GM21619 (cell line): ENCODE measurements around the gene SH3RF3.
"Not testable (repeated sequence)": the region's sequence is repeated elsewhere in the genome, so short reads cannot be mapped to it uniquely, and the experiment has no call there.

Source experiments
- ATAC-seq: cut with Tn5 transposase; IDR thresholded peaks from one replicate; pipeline ENCODE4 v1.9.1; 2021; ENCODE audit not compliant: unreplicated experiment

Gene SH3RF3

DNA sequence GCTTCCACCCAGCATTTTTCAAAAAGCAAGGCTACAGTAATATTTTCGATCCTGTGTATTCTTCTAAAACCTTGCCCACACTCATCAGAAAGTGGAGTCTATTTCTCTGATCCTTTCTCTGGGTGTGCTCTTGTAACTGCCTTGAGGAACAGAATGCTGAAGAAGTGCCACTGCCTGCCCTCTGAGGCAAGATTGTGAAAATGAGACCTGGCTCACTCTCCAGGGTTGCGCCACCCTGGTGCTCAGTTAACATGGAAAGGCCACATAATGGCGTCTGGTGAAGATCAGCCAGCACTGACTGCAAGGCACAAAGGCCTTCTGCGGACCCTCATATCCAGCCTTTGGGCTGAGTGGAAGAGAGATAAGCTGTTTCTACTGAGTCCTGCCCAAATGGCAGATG lies 11.2 kb upstream of the SH3RF3 start:
- ATAC-seq, result no peak

DNA sequence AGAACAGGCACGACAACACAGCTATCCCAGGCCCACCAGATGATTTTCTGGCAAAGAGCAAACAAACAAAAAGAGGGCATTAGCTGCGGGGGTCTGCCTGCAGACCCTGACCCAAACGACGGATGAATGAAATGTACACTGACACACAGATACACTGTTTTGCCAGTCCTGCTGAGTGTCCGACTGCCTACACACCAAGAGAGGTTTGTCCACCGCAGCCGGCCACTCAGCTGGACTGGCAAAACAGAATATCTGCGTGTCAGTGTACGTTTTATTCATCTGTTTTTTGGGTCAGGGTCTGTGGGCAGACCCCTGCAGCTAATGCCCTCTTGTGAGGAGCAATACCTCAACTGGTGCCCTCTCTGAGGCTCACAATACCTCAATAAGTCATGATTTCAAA lies 10.7 kb upstream of the SH3RF3 start:
- ATAC-seq, result no peak

DNA sequence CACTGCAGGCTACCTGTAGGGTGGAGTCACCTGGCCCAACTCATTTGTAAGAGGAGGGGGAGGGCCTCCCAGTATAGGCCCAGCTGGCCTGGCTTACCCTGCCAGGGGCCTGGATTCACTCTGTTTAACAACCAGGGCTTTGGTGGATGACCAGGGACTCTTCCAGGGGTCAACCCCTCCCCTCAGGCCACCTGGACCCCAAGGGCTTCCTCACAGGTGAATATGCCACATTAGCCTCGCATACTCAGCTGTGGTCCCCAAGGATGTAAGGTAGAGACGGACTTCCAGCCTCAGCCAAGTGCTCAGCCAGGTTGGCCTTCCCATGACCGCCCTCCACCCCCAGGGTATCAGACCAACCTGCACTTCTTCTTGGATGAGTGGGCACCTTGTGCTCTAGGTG lies 8.8 kb upstream of the SH3RF3 start:
- no peak for ATAC-seq

DNA sequence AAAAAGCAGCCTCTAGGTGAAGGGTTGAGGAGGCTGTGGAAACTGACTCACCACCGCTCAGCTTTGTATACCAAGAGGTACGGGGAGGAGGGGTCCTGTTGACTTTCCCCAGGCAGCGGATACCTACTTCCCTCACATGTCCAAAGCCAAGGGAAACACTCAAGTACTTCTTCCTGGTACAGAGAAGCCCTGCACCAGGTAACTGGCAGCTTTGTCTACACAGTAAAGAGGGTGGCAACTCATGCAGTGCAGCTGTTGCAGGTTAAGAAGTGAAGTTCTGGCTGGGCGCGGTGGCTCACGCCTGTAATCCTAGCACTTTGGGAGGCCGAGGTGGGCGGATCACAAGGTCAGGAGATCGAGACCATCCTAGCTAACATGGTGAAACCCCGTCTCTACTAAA lies 8.3 kb upstream of the SH3RF3 start:
- not testable (repeated sequence) for ATAC-seq

DNA sequence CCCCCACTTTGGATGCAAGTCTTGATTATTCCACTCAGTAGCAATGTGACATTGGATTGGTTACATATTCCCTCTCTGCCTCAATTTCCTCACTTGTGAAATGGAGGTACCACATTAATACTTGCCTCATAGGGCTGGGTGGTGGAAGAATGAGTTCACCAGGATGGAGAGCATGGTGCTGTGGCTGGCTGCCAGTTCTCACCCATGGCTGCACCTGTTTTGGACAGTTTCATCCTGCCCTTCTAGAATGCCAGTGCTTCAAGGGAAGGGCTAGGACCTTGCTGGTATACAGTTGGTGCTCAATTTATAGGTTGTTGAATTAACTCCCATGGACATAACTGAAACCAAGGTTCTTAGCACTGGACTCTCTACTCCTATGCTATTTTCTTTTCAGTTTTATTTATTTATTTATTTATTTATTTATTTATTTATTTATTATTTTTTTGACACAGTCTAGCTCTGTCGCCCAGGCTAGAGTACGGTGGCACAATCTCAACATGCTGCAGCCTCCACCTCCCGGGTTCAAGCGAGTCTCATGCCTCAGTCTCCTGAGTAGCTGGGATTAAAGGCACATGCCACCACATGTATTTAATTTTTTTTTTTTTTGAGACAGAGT lies 5.3 kb upstream of the SH3RF3 start:
- ATAC-seq, result no peak

DNA sequence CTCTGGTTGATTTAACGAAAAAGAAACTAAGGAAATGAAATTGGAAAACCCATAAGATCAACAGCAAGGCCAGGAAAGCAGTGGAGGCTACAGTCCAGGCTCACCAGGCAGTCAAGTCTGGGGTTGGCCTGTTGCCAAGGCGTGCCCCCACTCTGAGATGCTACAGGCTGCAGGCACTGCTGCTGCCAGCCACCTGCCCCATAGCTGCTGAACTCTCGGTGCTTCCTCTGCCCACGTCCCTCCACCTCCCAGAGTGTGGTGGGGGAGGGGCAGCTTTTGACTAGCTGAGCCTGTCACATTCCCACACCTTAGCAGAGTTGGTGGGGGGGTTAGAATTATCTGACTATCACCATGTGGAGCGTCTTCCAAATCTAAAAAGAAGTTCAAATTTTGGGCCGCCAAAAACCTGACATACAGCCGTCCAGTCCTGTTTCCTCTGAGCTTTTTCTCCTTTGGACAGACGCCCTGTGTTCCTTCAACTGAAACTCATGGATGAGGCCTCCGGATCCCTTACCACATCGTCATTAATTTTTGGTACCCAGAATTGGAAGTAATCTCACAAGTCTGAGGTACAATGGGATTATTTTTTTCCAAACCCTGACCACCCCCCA lies 3.9 kb upstream of the SH3RF3 start:
- no peak for ATAC-seq

DNA sequence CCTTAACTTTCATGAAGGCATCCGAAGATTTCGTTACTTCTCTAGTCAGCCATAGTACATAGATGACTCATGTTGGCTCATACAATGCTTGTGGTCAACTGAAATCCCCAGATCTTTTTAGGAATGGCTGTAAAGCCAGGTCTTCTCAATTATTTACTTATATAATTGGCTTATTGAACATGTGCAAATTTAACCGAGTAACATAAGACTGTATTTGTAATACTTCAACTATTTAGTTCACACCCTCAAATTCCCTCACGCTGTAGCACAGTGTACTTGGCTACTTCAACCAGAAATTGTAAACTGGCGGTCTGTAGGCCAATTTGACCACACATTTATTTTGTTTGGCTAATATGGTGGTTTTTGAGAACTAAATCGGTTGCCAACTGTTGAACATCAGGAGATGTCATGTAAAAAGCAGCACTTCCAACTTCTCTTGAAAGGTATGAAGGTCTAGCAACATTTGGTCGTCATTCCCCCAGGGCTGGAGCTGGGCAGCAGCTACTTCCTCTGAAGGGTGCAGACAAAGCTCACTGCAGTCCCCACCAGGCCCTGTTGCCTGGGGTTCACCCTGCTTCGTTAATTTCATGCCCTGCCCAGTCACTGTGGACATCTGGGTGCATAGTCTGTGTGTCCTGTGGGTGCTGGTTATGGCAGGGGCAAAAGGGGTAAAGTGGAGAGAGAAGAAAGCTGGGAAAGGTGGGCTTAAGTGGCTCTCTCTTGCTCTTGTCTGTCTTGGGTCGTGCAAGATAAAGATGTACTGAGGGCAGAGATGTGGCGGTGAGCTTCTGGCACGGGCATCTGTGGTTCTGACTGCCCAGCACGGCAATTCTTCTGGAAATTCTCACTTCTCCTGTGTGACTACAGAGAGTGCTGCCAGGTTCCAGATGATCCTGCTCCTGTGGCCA lies 3.2 kb upstream of the SH3RF3 start:
- ATAC-seq, result no peak

DNA sequence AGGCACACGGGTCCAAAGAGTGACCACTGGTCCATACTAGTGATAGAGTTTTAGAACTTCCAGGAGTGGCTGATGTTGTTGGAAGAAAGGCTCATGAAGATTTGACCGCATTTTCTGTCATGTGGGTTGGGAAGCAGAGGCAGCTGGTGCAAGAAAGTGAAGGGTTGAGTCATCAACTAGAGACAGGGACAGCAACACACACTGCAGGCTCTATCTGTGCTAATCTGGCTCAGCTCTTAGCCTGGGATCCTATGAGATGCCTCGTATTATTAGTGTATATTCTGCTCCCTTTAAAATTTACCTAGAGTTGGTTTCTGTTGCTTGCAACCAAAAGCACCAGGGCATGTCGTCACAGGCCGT lies 2.5 kb upstream of the SH3RF3 start:
- ATAC-seq, result no peak

DNA sequence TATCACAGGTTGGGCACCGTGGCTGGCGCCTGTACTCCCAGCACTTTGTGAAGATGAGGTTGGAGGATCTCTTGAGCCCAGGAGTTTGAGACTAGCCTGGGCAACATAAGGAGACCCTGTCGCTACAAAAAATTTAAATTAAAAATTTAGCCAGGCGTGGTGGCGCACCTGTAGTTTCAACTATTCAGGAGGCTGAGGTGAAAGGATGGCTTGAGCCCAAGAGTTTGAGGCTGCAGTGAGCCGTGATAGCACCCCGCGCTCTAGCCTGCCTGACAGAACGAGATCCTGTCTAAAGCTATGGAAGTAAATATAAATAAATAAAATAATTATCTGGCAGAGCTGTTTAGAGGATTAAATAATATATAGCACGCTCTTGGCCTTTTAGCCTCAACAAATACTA lies 1.4 kb upstream of the SH3RF3 start:
- no peak for ATAC-seq

DNA sequence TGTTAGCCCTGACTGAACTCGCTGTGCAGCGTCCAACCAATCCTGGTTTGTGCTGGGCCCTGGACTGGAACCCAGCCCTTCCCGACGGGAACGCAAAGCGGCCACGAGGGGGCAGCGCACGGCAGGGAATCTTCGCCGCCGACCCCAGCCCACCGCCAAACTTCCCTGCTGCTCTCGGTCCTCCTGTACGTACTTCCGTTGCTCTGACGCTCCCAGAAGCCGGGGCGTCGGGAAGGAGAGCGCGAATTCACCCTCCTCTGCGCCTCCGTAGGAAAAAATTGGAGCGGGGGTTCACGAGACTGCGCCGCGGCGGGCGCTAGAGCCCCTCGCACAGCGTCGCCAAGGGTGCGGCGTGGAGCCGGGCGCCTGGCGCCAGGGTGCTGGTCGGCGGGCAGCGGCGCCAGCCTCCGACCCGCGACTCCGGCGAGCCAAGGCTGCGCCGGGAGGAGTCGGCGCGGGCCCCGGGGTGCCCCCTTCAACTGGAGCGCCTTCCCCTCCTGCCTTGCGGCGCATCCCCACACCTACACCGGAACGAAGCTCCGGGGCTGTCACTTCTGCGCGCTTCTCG lies 873 bp upstream of the SH3RF3 start:
- ATAC-seq, result peak; percentile 42

DNA sequence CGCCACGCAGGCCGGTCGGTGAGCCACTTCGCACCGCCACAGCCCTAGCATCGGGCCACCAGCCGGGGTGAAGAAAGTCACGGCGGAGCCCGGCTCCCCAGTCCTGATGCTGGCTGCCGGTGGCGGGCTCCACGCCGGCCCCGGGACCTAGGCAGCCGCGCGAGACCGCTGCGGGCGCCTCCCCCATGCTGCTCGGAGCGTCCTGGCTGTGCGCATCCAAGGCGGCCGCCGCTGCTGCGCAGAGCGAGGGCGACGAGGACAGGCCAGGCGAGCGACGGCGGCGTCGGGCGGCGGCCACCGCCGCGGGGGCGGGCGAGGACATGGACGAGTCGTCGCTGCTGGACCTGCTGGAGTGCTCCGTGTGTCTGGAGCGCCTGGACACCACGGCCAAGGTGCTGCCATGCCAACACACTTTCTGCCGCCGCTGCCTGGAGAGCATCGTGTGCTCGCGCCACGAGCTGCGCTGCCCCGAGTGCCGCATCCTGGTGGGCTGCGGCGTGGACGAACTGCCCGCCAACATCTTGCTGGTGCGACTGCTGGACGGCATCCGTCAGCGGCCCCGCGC lies 433 bp downstream of the SH3RF3 start:
- ATAC-seq, result peak; percentile 8

DNA sequence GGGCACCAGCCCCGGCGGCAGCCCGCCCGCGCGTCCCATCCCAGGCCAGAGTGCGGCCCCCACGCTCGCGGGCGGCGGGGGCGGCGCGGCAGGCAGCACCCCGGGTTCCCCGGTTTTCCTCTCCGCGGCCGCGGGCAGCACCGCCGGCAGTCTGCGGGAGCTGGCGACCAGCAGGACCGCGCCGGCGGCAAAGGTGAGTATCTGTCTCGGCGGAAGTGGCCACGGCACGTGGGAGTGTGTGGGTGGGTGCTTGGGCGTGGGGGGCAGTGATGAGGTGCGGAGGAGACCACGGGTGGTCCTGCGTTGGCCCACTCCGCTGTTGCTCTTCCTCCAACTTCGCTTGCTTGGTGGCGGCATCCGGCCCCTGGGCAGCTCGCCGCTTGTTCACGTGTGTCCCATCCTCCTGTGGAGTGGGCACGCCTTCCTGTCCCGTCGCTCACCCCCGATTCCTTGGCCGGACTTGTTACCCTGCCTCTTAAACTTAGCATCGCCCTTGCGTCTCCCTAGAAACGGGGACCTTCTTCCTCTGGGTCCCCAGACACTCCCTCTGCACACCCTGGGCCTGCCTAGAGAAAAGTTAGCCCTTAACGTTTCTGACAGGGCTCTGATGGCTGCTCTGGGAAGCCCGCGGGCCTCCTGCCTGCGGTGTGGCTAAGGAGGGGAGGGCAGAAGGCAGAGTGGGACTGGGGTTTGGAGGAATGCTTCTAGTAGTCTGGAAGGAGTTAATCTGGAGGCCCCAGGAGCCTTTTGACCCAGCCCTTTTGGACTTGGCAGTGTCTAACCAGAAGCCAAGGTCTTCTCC lies 1.1 kb downstream of the SH3RF3 start:
- ATAC-seq, result no peak

DNA sequence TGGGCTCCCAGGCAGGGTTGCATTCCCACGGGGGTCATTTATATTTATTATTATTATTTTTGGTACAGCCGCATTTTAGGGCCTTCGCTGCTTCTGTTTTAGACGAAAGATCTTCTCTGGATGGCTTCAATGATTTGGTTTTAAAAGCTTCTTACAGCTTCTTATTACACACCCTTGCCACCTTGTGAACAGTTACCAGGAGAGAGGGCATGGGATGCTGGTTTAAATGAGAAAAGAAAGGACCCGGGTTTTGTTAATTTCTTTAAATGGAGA lies 1.7 kb downstream of the SH3RF3 start:
- ATAC-seq, result no peak

DNA sequence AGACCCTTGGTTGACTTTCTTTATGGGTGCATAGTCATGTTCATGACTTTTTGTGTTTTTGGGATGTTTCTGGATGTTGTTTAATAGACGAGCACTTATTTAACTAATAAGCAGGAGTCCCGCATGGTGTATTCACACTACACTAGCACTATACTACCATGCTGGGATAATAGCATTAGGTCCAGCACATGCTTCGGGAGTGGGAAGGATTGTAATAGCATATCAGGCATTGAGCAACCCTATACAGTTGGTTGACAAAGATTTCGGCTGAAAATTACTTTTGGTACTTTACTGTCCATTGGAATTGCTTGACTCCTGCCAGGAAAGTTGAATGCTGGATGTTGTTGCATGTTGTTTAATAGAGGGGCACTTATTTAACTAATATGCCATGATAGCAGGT lies 2.8 kb downstream of the SH3RF3 start:
- ATAC-seq, result no peak

DNA sequence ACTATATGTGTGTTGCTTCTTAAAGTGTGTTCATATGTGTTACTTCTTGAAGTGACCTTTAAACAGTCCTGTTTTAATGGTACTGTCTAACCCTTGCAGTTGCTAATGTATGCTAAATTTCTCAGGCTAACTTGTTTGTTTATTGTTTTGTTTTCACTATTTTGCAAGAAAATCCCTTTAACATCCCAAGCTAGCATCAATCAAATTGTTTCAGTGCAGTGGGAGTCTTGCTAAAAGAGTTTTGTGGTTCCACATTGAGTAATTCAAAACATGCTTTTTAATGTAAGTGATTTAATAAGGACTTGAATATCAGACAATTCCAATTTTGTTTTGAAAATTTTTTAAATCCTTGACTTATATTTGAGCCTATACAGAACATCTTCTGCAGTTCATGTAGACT lies 3.6 kb downstream of the SH3RF3 start:
- no peak for ATAC-seq

DNA sequence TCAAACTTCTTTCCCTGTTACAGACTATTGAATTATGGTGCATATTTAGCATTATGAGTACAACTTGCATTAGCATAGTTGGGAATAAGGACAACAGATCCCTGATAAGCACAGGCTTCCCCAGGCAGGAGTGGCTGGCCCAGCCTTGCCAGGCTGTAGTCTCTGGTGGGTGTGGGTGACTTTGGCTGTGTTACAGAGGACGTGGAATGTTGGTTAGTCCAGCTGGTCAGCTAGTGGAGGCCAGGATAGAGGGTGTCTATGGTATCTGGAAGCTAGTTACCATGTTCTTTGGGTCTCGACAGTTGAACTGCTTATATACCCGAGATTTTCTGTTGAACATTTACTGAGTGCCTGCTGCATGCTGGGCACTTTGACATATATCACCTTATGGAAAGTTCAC lies 4.7 kb downstream of the SH3RF3 start:
- no peak for ATAC-seq

DNA sequence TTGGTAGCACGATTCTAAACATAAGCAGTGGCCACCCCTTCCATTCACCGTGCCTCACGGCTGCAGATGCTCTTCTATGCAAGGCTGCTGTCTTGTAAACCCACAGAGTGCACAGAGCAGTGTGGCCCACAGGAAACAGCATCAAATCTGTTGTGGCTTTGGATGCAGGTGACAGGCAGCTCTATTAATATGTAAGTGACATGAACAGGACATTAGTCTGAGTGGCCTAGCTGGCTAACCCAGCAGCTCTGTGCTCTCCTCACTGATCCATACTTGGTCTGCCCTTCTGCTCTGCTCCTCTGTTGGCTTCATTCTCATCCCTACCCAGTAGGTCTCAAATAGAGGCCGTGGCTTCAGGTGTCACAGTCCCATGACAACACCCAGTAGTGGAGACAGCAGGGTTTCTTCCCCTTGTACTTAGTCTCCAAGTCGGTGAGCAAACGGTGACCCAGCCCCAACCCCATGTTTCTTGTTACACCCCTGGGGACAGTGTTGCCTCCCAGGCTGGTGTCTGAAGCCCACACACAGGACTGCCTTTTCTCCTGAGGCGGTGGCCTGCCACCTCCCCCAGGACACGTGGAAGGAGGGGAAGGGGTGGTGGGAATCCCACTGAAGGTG lies 5.8 kb downstream of the SH3RF3 start:
- peak; percentile 73 for ATAC-seq

DNA sequence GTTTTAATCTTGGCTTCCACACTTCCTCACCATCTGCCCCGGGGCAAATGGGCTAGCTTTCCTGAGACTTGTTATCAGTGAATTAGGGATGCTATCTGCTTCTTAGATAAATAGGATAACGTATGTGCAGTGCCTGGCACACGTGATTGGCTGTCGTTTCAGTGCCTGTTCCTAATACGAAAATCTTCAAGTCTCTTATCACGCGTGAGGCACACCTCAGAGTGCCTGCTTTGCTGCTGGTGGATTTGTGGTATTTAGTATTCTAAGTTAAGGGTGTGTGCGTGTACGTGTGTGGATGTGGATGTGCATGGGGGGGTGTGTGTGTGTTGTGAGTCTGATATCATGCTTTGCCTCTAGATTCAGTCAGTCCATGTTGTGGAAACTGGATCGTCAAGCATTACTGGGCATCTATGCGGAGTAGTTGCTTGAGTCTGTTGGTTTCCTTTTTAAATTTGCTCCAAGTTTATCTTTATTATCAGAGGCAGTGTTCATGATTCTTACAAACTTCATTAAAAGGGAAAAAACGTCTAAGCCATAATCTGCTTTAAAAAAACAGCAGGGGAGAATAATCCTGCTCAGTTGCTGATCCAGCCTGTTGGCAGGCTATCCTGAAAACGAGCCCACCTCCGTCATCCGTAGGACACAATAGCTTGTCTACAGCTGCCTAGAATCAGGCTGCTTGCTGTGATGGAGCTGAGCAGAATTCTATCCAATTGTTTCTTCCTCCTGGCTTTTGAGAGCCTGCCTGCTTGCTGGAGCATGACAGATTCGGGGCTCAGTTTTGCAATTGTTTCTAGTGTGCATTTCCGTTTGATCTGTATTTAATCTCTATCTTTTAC lies 6.6 kb downstream of the SH3RF3 start:
- ATAC-seq, result no peak

DNA sequence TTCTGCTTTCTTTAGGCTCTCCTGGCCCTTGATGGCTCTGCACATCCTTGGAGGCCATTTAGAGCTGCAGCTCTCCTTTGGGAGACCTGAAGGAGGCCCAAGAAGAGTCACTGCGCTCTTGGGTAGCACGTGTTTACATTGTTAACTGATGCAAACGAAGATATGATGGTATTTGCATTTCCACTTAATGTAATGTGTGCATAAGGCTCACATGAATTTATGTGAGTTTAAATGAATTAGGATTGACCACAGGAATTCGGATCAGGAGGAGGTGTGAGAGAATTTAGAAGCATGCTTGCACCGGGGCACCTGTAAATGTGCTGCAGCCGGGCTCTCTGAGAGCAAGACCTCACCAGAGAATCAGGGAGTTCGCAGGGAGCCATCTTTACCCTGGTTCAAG lies 7.5 kb downstream of the SH3RF3 start:
- ATAC-seq, result no peak

DNA sequence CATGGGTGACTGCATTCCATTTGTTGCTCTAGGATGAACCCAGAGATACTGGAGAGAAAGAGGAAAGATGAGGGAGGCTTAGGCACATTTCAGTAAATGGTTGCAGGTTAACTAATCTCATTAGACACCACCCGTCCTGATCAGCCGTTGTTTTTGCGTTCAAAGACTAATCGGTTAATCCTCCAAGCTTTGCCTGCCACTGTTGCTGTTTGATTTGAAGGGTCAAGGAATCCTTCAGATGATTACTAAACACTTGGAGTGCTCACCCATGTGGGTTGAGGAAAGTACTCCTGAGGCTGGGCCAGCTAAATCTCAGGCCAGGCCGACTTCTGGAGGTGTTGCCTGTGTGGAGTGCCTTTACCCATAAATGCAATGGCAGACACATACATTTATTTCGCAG lies 8.6 kb downstream of the SH3RF3 start:
- ATAC-seq, result no peak
